Activated naive CD4-positive, alpha-beta T cell treated with anti-CD3 and anti-CD28 coated beads, Interleukin-2, amount 50 U/mL, for 16 hours (primary cell): ENCODE measurements around the gene HSPA6.
"Not testable (repeated sequence)": the region's sequence is repeated elsewhere in the genome, so short reads cannot be mapped to it uniquely, and the experiment has no call there.

Source experiments
- DNase-seq: peaks from one replicate; pipeline ENCODE4 v3.0.0-alpha.2; 2020

HSPA6 gene

DNA sequence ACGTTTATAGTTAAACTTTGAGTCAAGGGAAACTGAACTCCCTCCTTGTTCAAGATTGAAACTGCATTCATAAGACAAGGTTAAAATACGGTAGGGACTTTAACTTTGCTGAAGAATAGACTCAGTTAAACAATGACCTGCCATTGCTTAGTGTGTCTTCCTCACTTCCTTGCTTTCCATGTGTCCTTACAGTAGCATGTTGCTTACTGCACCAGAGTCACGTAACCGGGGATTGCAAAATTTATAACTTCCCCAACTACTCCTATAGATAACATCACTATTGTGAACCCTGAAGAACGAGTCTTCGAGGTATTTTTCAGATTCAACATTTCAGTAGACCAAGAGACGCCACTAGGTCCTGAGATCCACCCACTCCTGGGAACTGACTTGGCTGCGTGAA lies 47.4 kb downstream of the HSPA6 start:
- not testable (repeated sequence) for DNase-seq
